Ovary (tissue), 3 donors: Measurements from ENCODE around the gene BBS1.

Source experiments
- CTCF ChIP-seq, 3 donors: fragments of 450-650 bp in 2 of 3; fragments of 200-600 bp in 1 of 3; IDR thresholded peaks; one replicate each; pipeline versions ENCODE4 v1.5.1 to v1.8.0; 2016 to 2022; ENCODE audit warnings: antibody characterized with exemption in 3 of 3, mild to moderate bottlenecking in 1 of 3
- EP300 ChIP-seq: sonication (generic); formaldehyde crosslinking; IDR thresholded peaks from one replicate; pipeline ENCODE4 v1.6.1; 2017; ENCODE audit warnings: antibody characterized with exemption
- POLR2A ChIP-seq: fragments of 450-650 bp; IDR thresholded peaks from one replicate; pipeline ENCODE4 v1.6.1; 2017; ENCODE audit warnings: antibody characterized with exemption, mild to moderate bottlenecking, moderate library complexity
- donor health status: DM: no; HTN: no; CAD: no.

- TF ChIP-seq CTCF (IDR thresholded peaks at IDR 0.05) = no peak
- no peak for TF ChIP-seq POLR2A
- TF ChIP-seq EP300 = no peak
Measured at GRCh38 chr11:66477263-66478201, 32.9 kb upstream of the BBS1 start.
